ENCODE measurements around the gene ACKR2.
A peak's percentile ranks its signal among the peaks of the same experiment; 100 is the strongest.
"Not testable (repeated sequence)": the region's sequence is repeated elsewhere in the genome, so short reads cannot be mapped to it uniquely, and the experiment has no call there.

ACKR2 gene

GRCh38 chr3:42804831-42805132, 4.5 kb upstream of the ACKR2 start:
- peak overlapping the region; percentile 65 for H3K4me3 ChIP-seq (replicated peaks; ENCODE audit: low read depth, low read length)
- TF ChIP-seq CTCF (IDR thresholded peaks at IDR 0.05; ENCODE audit: low read depth, low read length, missing control alignments): no peak
- DNase-seq (ENCODE audit: extremely low read depth, low read depth): no peak

DNA sequence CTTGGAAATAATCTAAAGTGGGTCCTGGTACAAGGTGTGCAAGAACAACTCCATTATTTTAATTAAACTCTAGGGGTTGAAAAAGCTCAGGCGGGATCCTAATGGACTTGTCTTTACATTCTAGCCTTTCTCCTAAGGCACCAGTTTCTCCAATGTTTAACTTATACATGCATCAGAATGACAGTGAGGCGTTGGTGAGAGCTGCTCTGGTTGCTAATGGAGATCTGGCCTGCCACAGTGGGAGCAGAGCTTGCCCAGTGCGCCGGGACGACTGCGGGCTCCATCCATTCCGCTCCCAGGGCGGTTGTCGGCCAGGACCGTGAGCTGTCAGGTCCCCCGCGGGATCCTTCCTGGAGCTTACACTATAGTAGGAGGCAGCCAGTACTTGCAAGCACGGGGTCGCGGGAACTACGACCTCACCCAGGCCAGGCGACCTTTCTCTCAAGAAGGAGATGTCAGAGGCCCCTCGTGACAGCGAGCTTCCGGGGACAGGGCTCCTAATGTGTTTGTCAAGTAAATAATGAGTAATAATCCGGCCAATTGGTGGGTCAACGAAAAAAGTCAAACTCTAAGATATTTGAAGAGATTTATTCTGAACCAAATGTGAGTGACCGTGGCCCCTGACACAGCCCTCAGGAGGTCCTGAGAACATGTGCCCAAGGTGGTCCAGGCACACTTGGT, 4.0 kb upstream of the ACKR2 start:
- no peak for TF ChIP-seq CTCF (IDR thresholded peaks at IDR 0.05; ENCODE audit: low read depth, low read length, missing control alignments)
- no peak for DNase-seq (ENCODE audit: extremely low read depth, low read depth)
- H3K4me3 ChIP-seq (replicated peaks; ENCODE audit: low read depth, low read length): peak overlapping the region; percentile 65

DNA sequence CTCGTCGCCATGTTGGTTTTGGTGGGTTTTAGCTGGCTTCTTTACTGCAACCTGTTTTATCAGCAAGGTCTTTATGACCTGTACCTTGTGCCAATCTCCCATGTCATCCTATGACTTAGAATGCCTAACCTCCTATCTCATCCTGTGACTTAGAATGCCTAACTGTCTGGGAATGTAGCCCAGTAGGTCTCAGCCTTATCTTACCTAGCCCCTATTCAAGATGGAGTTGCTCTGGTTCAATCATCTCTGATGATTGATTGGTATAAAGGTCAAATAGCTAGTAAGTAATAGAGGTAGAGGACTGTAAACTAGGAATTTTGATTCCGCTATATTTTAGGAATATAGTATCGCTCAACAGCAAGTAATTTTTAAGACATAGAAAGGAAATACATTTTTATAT, 1.3 kb upstream of the ACKR2 start:
- no peak overlapping the region for H3K4me3 ChIP-seq (replicated peaks; ENCODE audit: low read depth, low read length)
- no peak for TF ChIP-seq CTCF (IDR thresholded peaks at IDR 0.05; ENCODE audit: low read depth, low read length, missing control alignments)
- no peak for DNase-seq (ENCODE audit: extremely low read depth, low read depth)

GRCh38 chr3:42810706-42811105, 1.5 kb downstream of the ACKR2 start:
- not testable (repeated sequence) for DNase-seq (ENCODE audit: extremely low read depth, low read depth); H3K4me3 ChIP-seq (replicated peaks; ENCODE audit: low read depth, low read length)

DNA sequence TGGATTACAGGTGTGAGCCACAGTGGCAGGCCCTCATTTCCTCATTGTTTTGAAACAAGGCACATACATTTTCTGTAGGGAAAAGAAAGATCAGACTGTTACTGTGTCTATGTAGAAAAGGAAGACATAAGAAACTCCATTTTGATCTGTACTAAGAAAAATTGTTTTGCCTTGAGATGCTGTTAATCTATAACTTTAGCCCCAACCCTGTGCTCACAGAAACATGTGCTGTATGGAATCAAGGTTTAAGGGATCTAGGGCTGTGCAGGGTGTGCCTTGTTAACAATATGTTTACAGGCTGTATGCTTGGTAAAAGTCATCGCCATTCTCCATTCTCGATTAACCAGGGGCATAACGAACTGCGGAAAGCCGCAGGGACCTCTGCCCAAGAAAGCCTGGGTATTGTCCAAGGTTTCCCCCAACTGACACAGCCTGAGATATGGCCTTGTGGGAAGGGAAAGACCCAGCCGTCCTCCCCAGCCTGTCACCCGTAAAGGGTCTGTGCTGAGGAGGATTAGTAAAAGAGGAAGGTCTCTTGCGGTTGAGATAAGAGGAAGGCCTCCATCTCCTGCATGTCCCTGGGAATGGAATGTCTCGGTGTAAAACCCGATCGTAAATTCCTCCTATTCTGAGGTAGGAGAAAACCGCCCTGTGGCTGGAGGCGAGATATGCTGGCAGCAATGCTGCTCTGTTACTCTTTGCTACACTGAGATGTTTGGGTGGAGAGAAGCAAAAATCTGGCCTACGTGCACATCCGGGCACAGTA, 2.1 kb downstream of the ACKR2 start:
- DNase-seq (ENCODE audit: extremely low read depth, low read depth); H3K4me3 ChIP-seq (replicated peaks; ENCODE audit: low read depth, low read length): not testable (repeated sequence)

- no peak for TF ChIP-seq CTCF (IDR thresholded peaks at IDR 0.05; ENCODE audit: low read depth, low read length, missing control alignments)
- no peak overlapping the region for H3K4me3 ChIP-seq (replicated peaks; ENCODE audit: low read depth, low read length)
- DNase-seq (ENCODE audit: extremely low read depth, low read depth): no peak
Measured at GRCh38 chr3:42814246-42814645, 5.0 kb downstream of the ACKR2 start.

DNA sequence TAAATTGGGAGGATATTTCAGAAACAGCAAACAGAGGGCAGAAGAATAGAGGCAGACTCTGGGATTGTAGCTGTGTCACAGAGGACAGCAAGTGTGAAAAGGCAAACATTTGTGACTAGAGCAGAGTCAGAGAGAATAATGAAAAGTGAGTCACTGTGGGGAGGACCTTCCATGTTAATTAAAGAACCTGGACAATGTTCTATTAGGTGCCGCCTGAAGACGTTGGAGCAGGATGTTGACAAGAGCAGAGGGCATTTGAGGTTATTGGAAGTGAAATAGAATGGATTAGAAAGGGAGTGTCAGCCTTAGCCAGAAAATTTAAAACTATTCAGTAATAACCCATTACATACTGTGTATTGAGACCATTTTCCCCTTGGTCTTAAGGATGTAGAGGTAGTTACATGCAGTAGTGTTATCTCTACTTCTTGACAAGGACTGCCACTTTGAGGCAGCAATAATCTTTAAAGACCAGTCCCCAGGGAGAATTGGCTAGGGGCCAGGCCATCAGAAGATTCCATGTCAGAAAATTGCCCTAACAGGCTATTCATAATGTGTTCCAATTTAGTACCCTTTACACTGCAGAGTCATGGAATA, 5.8 kb downstream of the ACKR2 start:
- TF ChIP-seq CTCF (IDR thresholded peaks at IDR 0.05; ENCODE audit: low read depth, low read length, missing control alignments): no peak
- H3K4me3 ChIP-seq (replicated peaks; ENCODE audit: low read depth, low read length): no peak overlapping the region
- no peak for DNase-seq (ENCODE audit: extremely low read depth, low read depth)

Measured in HFF-Myc (cell line).